SH-SY5Y (cell line): ENCODE results near the gene CD34.

Experiments used
- GATA2 ChIP-seq: IDR thresholded peaks from 2 replicates; pipeline ENCODE4 v1.6.1; 2011; ENCODE audit warnings: mild to moderate bottlenecking, low read depth, low read length
- GATA3 ChIP-seq: IDR thresholded peaks from 2 replicates; pipeline ENCODE4 v1.6.1; 2011; ENCODE audit warnings: low read depth, mild to moderate bottlenecking, low read length, moderate library complexity

DNA sequence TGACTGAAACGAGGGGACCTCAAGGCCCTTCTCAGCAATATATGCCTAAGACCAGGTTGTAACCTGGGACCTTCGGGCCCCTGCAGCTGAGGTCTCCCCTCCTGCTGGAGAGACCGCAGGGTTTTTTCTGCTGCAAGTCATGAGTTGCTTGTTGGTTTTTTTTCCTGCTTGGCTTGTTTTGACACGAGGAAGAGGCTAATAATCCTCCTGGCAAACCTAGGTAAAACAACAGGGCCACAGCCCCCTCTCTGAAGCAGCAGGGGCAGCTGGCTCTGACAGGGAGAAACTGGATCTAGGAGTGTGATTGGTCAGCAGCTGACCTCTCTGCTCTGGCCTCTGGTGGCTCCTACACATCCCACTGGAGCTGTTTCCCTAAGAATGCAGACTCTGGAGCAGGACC is 69.0 kb downstream of the CD34 start:
- TF ChIP-seq GATA2 (no peak), GATA3 (no peak)
